GM13976 (cell line): ENCODE measurements around the gene PIM1.

ENCODE experiments used
- DNase-seq: peaks from one replicate; pipeline ENCODE4 v3.0.0; 2012; ENCODE audit warnings: low spot score
- CTCF ChIP-seq: IDR thresholded peaks from 2 replicates; pipeline ENCODE4 v1.5.1; 2012; ENCODE audit warnings: borderline replicate concordance, mild to moderate bottlenecking; ENCODE audit not compliant: insufficient read depth; ENCODE audit errors: extremely low read depth, missing control alignments, control extremely low read depth
- in situ Hi-C: fragments of 300-500 bp; cut with MboI; formaldehyde crosslinking; loops from one replicate; pipeline ENCODE4 v1.12.0; 2022; ENCODE audit warnings: low sequenced_read_pairs, mixed read lengths, inconsistent platforms; ENCODE audit not compliant: unreplicated experiment

The PIM1 gene

GRCh38 chr6:37169496-37170272 is at the start of gene PIM1:
TSS of gene PIM1 (plus strand) at chr6:37170152. CDS start at chr6:37170576, 424 bp downstream.
- TF ChIP-seq CTCF, result no peak
- in situ Hi-C loops, result loop anchor here (5.0 kb wide), 1 partner anchor 117 kb away; no protein-coding TSS in a partner anchor
- peak; percentile 99 for DNase-seq

- no peak for TF ChIP-seq CTCF
- in situ Hi-C loops, result no loop called here
- no peak for DNase-seq
Measured at GRCh38 chr6:37121556-37121955, 48.4 kb upstream of the PIM1 start.

- no peak for DNase-seq
- in situ Hi-C loops, result no loop called here
- no peak for TF ChIP-seq CTCF
Measured at GRCh38 chr6:37122861-37123260, 47.1 kb upstream of the PIM1 start.

GRCh38 chr6:37123957-37124729 is 45.8 kb upstream of the PIM1 start:
- in situ Hi-C loops, result no loop called here
- TF ChIP-seq CTCF, result no peak
- no peak for DNase-seq

- no peak for TF ChIP-seq CTCF
- in situ Hi-C loops, result no loop called here
- no peak for DNase-seq
Measured at GRCh38 chr6:37125774-37126492, 44.0 kb upstream of the PIM1 start.

- TF ChIP-seq CTCF, result no peak
- no peak for DNase-seq
- in situ Hi-C loops, result no loop called here
Measured at GRCh38 chr6:37126493-37126958, 43.4 kb upstream of the PIM1 start.
